Neuron (in vitro differentiated cells): ENCODE results near the gene TDRD9.

Experiments
- H2AFZ ChIP-seq: one replicate; pipeline ENCODE4 v1.6.1; 2013; ENCODE audit warnings: low read depth, mild to moderate bottlenecking, inconsistent platforms, low read length, moderate library complexity
- H3K27me3 ChIP-seq: one replicate; pipeline ENCODE4 v1.6.1; 2013; ENCODE audit warnings: low read length; ENCODE audit not compliant: insufficient read depth
- H3K36me3 ChIP-seq: one replicate; pipeline ENCODE4 v1.6.1; 2013; ENCODE audit warnings: low read length; ENCODE audit not compliant: insufficient read depth
- H3K4me1 ChIP-seq: one replicate; pipeline ENCODE4 v1.6.1; 2013; ENCODE audit warnings: low read length; ENCODE audit not compliant: insufficient read depth
- H3K4me3 ChIP-seq: 2 replicates; pipeline ENCODE4 v1.5.1; 2013; ENCODE audit warnings: mild to moderate bottlenecking, low read length, moderate library complexity
- H3K9me3 ChIP-seq: one replicate; pipeline ENCODE4 v1.6.1; 2013; ENCODE audit warnings: low read length

TDRD9 gene

DNA sequence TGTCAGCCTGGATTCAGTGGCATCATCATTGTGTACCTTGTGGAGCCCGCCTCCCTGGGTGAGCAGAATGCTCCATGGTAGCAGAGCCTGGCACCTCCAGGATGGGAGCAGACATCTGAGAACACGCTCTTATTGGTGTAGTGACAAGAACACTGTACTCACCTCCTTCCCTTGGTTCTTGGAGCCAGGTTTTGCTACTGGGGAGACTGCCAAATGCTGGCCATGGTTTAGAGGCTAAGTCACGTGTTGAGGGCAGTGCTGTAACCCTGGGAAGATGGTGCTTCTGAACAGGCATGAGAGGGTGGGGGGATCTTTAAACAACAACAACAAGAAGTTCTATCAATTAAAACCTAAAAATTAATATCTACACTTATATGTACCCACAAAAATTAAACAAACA lies 109.6 kb downstream of the TDRD9 start:
- H3K9me3 ChIP-seq = no peaks in the 10 kb centered on the region

DNA sequence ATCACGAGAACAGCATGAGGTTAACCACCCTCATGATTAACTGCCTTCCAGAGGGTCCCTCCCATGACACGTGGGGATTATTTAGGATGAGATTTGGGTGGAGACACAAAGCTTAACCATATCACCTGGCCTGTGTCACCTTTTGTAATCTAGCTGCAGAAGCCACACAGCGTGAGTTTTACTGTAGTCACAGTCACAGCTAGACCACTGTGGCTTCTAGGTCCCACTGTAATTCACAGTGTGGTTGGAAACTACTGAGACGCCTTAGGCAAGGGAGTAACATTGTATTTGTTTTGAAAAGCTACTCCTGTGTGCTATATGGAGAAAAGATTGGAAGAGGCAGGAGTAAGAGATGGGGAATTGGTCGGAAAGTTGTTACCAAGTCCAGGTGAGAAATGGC lies 111.0 kb downstream of the TDRD9 start:
- Histone ChIP-seq H3K4me1 (no peaks in the 10 kb centered on the region), H3K27me3 (peaks cover 7% of the 10 kb centered on the region), H2AFZ (no peak overlapping the region), H3K9me3 (no peaks in the 10 kb centered on the region), H3K36me3 (no peaks in the 10 kb centered on the region), H3K4me3 (no peak overlapping the region)

More for the DNA sequence above, 109.6 kb downstream of the TDRD9 start:
- Histone ChIP-seq H2AFZ (no peak overlapping the region), H3K36me3 (no peaks in the 10 kb centered on the region), H3K4me3 (no peak overlapping the region), H3K27me3 (peaks cover 11% of the 10 kb centered on the region), H3K4me1 (no peaks in the 10 kb centered on the region)

DNA sequence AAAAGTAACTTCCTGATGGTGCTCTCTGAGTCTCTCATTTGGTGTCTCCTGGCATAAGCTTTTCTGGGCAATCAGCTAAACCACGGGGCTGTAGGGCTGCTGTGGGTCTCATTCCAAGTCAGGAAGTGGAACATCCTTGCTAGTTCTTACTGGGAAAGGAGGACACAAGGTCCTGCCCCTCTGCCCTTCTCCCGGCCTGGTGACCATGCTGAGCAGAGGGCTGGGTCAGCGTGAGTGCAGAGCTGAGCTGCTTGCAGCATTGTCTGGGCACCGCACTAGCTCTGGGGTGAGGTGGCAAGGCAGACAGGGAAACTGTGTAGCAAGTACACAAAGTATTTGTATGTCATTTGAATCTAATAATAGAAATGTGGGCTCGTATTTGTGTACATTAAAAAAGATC lies 112.3 kb downstream of the TDRD9 start:
- peaks cover 7% of the 10 kb centered on the region for H3K27me3 ChIP-seq
- no peak overlapping the region for H3K4me3 ChIP-seq
- no peaks in the 10 kb centered on the region for H3K36me3 ChIP-seq
- H3K9me3 ChIP-seq = no peaks in the 10 kb centered on the region
- no peaks in the 10 kb centered on the region for H3K4me1 ChIP-seq
- no peak overlapping the region for H2AFZ ChIP-seq

DNA sequence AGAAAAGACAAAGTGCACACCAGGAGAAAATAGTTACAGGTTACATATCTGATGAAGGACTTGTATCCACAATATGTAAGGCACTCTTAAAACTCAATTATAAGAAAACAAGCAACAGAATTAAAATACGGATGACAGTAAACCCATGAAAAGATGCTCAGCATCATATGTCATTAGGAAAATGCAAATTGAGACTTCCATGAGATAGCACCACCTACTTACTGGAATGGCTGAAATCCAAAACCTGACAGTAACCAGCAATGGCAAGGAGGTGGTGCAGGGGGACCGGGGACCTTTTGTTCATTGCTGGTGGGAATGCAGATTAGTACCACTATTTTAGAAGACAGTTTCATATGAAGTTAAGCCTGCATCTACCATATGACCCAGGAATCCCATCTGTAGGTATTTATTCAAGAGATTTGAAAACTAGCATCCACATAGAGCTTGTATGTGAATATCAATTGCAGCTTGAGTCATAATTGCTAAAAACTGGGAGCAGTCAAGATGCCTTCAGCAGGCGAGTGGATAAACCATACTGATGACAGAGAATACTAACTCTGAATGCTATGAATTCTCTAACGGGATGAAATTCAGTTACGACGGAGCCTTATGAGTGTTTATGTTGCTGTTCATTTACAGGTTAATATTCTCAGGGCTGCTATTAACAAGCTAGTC lies 113.3 kb downstream of the TDRD9 start:
- no peaks in the 10 kb centered on the region for H3K36me3 ChIP-seq
- no peak overlapping the region for H2AFZ ChIP-seq
- no peak overlapping the region for H3K4me3 ChIP-seq
- H3K9me3 ChIP-seq = no peaks in the 10 kb centered on the region
- H3K27me3 ChIP-seq = peaks cover 7% of the 10 kb centered on the region
- no peaks in the 10 kb centered on the region for H3K4me1 ChIP-seq

DNA sequence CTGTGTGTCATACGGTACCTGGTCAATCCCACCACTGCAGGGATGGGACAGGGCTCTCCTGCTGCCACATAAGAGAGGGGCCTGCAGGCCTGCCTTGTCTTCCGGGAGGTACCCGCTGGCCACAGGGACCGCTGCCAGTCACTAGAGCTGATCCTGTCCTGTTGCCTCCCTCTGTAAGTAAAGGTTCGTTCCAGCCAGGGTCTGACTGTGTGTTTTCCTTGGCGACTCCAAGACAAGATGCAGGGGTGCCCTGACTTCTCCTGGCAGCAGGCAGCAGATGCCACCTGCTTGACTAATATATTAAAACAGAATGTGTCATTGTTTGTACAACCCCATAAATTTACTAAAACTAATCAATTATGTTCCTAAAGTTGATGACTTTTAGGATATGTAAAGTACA lies 115.8 kb downstream of the TDRD9 start:
- Histone ChIP-seq H3K9me3 (no peaks in the 10 kb centered on the region), H3K27me3 (peaks cover 5% of the 10 kb centered on the region), H3K4me3 (no peak overlapping the region), H3K4me1 (no peaks in the 10 kb centered on the region), H3K36me3 (no peaks in the 10 kb centered on the region), H2AFZ (no peak overlapping the region)

DNA sequence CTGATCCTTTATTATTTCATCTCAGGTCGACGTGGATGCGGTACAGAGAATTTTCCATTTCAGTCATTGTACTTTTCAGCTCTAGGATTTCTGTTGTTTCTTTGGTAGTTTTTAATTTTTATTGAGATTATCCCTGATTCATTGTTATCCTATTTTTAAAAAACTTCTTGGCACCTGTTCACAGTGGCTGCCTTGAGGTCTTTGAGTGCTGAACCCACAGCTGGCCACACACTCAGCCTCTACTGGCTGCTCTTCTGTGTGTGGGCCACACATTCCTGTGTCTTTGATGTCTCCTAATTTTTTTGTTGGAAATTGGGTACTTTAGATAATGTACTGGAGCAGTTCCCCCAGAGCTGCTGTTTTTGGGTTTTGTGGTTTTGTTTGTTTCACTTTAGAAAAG lies 119.5 kb downstream of the TDRD9 start:
- Histone ChIP-seq H3K9me3 (no peaks in the 10 kb centered on the region), H3K27me3 (peaks cover 2% of the 10 kb centered on the region), H3K36me3 (no peaks in the 10 kb centered on the region), H2AFZ (no peak overlapping the region), H3K4me1 (no peaks in the 10 kb centered on the region), H3K4me3 (no peak overlapping the region)

DNA sequence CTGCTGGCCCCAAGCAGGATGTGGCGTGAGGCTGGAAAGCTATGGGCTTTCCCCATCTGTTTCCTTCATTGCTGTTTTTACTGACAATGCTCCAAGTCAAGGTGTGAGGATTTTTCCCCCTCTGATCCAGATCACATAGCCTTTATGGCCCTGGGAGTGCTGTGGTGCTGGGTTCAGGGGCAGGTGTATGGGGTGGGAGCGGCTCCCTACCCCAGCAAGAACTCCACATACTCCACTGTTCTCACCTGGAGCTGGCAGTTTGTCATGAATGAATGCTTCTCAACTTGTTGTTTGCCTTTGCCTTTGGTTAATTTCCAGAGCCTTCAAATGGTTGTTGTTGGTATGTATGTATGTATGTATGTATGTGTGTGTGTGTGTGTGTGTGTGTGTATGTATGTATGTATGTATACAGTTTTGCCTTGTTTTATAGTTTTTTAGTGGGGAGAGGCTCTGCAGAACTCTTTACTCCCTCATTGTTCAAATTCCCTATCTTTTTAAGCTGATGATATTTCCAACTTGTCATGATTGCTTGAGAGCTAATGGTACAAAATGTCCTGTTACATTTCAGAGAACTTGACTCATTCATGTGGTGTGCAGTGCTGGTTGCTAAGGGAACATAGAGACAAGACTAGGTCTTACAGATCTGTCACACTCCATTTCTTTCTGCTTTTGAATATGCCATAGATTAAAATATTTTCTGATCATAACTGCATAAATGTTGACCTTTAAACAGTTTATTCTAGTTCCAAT lies 120.7 kb downstream of the TDRD9 start:
- H2AFZ ChIP-seq = no peak overlapping the region
- H3K27me3 ChIP-seq = peaks cover 3% of the 10 kb centered on the region
- no peaks in the 10 kb centered on the region for H3K36me3 ChIP-seq
- no peaks in the 10 kb centered on the region for H3K4me1 ChIP-seq
- H3K4me3 ChIP-seq = no peak overlapping the region
- no peaks in the 10 kb centered on the region for H3K9me3 ChIP-seq

DNA sequence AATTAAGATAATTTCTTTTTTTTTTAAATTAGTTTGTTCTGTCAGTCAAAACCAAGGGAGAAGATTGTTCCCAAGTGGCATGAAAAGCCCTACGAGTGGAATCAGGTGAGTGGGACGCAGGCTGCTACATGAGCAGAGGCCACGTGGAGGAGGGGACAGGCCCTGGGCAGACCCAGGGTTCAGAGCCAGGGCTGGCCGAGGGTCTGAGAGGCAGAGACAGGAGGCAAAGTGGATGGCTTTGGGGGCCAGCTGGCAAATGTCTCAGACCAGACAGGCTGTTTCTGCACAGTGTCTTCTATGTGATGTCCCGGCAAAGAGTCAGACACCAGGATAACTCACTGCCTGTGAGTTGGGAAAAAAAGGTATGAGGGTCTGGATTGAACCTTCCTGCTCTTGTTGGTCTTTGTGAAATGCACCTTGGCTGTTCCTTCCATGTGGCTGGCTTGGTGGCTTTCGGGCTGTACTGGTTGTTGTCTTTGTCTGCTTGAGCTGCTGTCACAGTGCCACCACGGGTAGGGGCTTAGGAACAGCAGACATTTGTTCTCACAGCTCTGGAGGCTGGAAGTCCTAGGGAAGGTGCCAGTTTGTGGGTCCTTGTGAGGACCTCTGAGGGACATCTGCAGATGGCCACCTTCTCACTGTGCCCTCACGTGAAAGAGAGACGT lies 121.5 kb downstream of the TDRD9 start:
- Histone ChIP-seq H2AFZ (no peak overlapping the region), H3K36me3 (no peaks in the 10 kb centered on the region), H3K4me3 (no peak overlapping the region), H3K9me3 (no peaks in the 10 kb centered on the region), H3K27me3 (peaks cover 10% of the 10 kb centered on the region), H3K4me1 (no peaks in the 10 kb centered on the region)

DNA sequence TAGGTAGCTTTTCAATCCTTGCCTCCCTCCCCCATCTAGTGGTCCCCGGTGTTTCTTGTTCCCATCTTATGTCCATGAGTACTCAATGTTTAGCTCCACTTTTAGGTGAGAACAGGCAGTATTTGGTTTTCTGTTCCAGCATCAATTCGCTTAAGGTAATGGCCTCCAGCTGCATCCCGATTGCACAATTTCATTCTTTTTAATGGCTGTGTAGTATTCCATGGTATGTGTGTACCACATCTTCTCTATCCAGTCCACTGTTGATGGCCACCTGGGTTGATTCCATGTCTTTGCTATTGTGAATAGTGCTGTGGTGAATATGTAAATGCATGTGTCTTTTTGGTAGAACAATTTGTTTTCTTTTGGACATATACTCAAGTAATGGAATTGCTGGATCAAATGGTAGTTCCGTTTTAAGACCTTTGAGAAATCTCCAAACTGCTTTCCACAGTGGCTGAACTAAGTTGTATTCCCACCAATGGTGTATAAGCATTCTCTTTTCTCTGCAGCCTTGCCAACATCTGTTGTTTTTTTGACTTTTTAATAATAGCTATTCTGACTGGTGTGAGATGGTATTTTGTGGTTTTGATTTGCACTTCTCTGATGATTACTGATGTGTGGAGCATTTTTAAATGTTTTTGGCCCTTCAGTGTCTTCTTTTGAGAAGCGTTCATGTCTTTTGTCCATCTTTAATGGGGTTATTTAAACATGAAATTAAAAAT lies 123.0 kb downstream of the TDRD9 start:
- Histone ChIP-seq H3K27me3 (peaks cover 19% of the 10 kb centered on the region), H3K4me1 (no peaks in the 10 kb centered on the region), H3K9me3 (no peaks in the 10 kb centered on the region), H3K36me3 (no peaks in the 10 kb centered on the region), H2AFZ (no peak overlapping the region), H3K4me3 (no peak overlapping the region)

DNA sequence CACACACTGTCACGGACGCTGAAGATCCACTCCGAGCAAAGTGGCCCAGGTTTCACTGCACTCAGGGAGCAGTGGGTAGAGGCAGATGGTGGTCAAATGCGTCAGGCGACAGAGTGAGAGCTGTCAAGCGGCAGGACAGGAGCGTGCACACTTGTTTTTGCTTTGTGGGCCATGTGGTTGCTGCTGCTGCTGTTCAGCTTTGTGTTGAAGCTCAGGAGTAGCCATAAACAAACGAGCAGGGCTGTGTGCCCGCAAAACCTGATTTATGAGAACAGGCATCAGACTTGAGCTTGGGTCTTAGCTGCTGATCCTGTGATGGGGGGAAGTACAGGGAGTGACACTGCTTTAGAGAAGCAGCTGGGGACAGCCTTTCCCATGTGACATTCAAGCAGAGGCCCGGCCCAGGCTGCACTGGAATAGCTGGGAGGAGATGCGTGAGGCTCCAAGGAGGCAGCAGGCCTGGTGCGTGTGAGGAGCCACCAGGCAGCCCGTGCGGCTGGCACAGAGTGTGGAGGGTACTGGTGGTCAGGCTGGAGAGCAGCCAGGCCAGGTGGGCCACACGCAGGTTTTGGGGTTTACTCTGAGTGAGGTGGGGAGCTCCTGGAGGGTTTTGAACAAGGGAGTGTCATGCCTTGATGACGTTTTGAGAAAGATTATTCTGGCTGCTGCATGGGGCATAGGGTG lies 126.1 kb downstream of the TDRD9 start:
- Histone ChIP-seq H2AFZ (no peak overlapping the region), H3K4me3 (no peak overlapping the region), H3K27me3 (peaks cover 19% of the 10 kb centered on the region), H3K9me3 (no peaks in the 10 kb centered on the region), H3K36me3 (no peaks in the 10 kb centered on the region), H3K4me1 (no peaks in the 10 kb centered on the region)

DNA sequence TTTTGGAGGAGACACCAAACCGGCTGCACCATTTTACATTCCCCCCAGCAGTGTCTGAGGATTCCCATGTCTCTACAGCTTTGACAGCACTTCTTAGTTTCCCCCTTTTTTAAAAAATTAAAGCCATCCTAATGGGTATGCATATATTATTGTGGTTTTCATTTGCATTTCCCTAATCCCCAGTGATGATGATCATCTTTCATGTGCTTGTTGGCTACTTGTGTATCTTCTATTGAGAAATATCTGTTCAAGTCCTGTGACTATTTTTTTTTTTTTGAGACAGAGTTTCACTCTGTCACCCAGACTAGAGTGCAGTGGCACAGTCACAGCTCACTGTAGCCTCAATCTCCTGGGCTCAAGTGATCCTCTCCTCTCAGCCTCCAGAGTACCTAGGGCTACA lies 134.0 kb downstream of the TDRD9 start:
- Histone ChIP-seq H3K4me1 (no peaks in the 10 kb centered on the region), H2AFZ (no peak overlapping the region), H3K36me3 (no peaks in the 10 kb centered on the region), H3K9me3 (peaks cover 4% of the 10 kb centered on the region), H3K27me3 (peaks cover 3% of the 10 kb centered on the region), H3K4me3 (no peak overlapping the region)

DNA sequence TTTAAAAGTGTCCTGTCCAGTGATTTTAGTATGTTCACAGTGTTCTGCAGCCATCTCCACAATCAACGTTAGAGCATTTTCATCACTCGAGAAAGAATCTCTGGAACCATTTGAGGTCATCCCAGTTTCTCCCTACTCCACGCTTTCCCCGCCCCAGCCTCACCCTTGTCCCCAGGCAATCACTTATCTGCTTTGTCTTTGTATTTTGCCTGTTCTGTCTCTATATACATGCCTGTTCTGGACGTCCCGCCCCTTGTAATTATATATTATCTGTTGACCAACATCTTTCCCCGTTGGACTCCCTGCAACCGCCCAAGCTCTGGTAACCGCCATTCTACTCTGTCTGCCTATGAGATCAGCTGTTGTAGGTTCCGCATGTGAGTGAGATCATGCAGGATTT lies 135.7 kb downstream of the TDRD9 start:
- no peaks in the 10 kb centered on the region for H3K36me3 ChIP-seq
- H3K9me3 ChIP-seq = peaks cover 4% of the 10 kb centered on the region
- H3K4me1 ChIP-seq = no peaks in the 10 kb centered on the region
- peaks cover 9% of the 10 kb centered on the region for H3K27me3 ChIP-seq
- no peak overlapping the region for H2AFZ ChIP-seq
- no peak overlapping the region for H3K4me3 ChIP-seq
